Lung (tissue), 12 donors: ENCODE data around the gene NTM. TPM values are rescaled to one million over a fixed set of nuclear protein-coding genes. Genes with fewer than 3 reads are reported as not detected.
A peak's percentile ranks its signal among the peaks of the same experiment; 100 is the strongest.

ENCODE experiments used
- ATAC-seq: fragments of 200-7000 bp; cut with Tn5 transposase; one replicate; pipeline ENCODE4 v1.9.1; 2020; ENCODE audit warnings: moderate number of reproducible peaks; ENCODE audit not compliant: insufficient read depth, low FRiP score
- DNase-seq, 3 donors: peaks; one replicate each; pipeline ENCODE4 v3.0.0-alpha.2; 2013 to 2017
- H3K27ac ChIP-seq, 2 donors: one replicate each; pipeline ENCODE4 v1.5.1; 2013; ENCODE audit warnings: mild to moderate bottlenecking in 2 of 2, moderate library complexity in 2 of 2, control low read depth in 1 of 2, inconsistent platforms in 1 of 2, low read depth in 1 of 2, low read length in 1 of 2
- H3K27me3 ChIP-seq, 3 donors: one replicate each; pipeline ENCODE4 v1.5.1; 2013; ENCODE audit warnings: low read length in 2 of 3; ENCODE audit not compliant: control insufficient read depth in 3 of 3, insufficient read depth in 3 of 3
- H3K36me3 ChIP-seq, 4 donors: one replicate each; pipeline ENCODE4 v1.5.1; 2013; ENCODE audit warnings: low read length in 4 of 4, mild to moderate bottlenecking in 1 of 4, moderate library complexity in 1 of 4; ENCODE audit not compliant: control insufficient read depth in 4 of 4, insufficient read depth in 4 of 4
- H3K4me1 ChIP-seq, 5 donors: one replicate each; pipeline ENCODE4 v1.5.1; 2013; ENCODE audit warnings: low read length in 5 of 5, mild to moderate bottlenecking in 2 of 5, moderate library complexity in 1 of 5; ENCODE audit not compliant: control insufficient read depth in 5 of 5, insufficient read depth in 5 of 5
- H3K4me3 ChIP-seq: one replicate; pipeline ENCODE4 v1.5.1; 2013; ENCODE audit warnings: mild to moderate bottlenecking, control low read depth, moderate library complexity
- H3K9ac ChIP-seq, 2 donors: one replicate each; pipeline ENCODE4 v1.5.1; 2013; ENCODE audit warnings: low read length in 2 of 2, control low read depth in 1 of 2; ENCODE audit not compliant: insufficient read depth in 1 of 2
- H3K9me3 ChIP-seq, 4 donors: one replicate each; pipeline ENCODE4 v1.5.1; 2013; ENCODE audit warnings: low read length in 3 of 4, mild to moderate bottlenecking in 1 of 4, moderate library complexity in 1 of 4; ENCODE audit not compliant: control insufficient read depth in 4 of 4, insufficient read depth in 3 of 4
- WGBS, 2 donors: extraction: QIAGEN DNeasy Blood & Tissue Kit; methylation state at CpG; one replicate each; pipeline ENCODE4 v1.1.7; 2013; 5-methylcytosine and 5-hydroxymethylcytosine counted together
- polyA plus RNA-seq, 2 donors: library from polyadenylated mRNA; stranded (reverse); fragments of 200-250 nt; gene quantifications; one replicate each; pipeline ENCODE4 v1.2.1, GENCODE V29; 2013
- total RNA-seq, 2 donors: library from RNA; depleted of rRNA in 1 of 2; stranded (reverse); fragments of >200 nt in 1 of 2; gene quantifications; one replicate each; pipeline ENCODE4 v1.2.1, GENCODE V29; 2014 to 2021
- TF ChIP-seq, protein P1 (sequence below): IDR thresholded peaks from 2 replicates; pipeline ENCODE4 v1.5.1; 2012; ENCODE audit warnings: mild to moderate bottlenecking; ENCODE audit errors: control extremely low read depth, extremely low read depth
- donor health status: control.
- donor health status: control.
- donor health status: Bipolar disorder and iron deficiency.
- donor health status: healthy.
- donor health status: DM: yes; HTN: yes; CAD: no.

Gene NTM
- total and polyA plus RNA-seq, 4 donors, result 0.39 to 30.9 (median 7.2) TPM

DNA sequence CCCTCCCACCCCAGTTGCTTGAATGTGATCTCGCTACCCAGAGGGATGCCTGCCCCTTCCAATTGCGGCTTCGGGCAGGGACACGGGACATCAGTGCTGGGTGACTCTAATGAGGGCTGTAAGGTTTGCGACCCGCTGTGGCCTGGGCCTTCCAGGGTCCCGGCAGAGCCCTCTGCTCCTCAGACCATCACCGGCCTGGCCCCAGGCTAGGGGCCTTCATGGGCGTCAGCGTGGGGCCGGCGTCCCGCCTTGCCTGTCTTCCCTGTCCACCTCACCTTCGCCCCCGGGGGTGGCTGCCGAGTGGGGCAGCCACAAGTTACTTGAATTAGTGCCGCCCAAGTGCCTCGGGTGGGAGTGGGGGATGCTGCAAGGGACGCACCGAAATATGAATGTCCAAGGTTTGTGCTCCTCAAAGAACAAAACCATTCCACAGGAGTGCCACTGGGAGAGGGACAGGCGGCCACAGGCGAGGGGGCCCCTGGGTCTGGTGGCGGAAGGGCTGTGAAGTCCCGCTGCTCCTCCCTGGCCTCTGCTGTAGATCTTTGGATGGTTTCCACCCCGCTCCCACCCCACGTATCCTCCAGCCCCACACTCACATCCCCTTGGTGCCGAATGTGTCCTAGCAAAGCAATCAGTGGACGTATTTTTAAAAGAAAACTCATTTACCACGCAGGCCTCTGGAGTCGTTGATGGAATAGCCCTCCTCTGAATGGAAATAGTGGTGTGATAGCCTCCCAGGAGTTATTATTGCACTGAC lies 317.1 kb downstream of the NTM start:
- no peak overlapping the region for H3K4me3 ChIP-seq
- H3K27me3 ChIP-seq, result peaks cover 0 to 33% (median 4%) of the 10 kb centered on the region in 3 donors
- WGBS, 2 donors, result 82 to 86% methylated on average over 30 of the region's 30 CpGs
- DNase-seq (no peak), ATAC-seq (no peak)
- TF ChIP-seq, protein P1, sequence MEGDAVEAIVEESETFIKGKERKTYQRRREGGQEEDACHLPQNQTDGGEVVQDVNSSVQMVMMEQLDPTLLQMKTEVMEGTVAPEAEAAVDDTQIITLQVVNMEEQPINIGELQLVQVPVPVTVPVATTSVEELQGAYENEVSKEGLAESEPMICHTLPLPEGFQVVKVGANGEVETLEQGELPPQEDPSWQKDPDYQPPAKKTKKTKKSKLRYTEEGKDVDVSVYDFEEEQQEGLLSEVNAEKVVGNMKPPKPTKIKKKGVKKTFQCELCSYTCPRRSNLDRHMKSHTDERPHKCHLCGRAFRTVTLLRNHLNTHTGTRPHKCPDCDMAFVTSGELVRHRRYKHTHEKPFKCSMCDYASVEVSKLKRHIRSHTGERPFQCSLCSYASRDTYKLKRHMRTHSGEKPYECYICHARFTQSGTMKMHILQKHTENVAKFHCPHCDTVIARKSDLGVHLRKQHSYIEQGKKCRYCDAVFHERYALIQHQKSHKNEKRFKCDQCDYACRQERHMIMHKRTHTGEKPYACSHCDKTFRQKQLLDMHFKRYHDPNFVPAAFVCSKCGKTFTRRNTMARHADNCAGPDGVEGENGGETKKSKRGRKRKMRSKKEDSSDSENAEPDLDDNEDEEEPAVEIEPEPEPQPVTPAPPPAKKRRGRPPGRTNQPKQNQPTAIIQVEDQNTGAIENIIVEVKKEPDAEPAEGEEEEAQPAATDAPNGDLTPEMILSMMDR, result no peak
- peaks cover 0 to 13% (median 0%) of the 10 kb centered on the region in 5 donors for H3K4me1 ChIP-seq
- H3K9me3 ChIP-seq, result peaks cover 0 to 4% (median 0%) of the 10 kb centered on the region in 4 donors
- H3K27ac ChIP-seq, result no peak overlapping the region
- H3K9ac ChIP-seq, result no peak overlapping the region
- H3K36me3 ChIP-seq, result no peaks in the 10 kb centered on the region

DNA sequence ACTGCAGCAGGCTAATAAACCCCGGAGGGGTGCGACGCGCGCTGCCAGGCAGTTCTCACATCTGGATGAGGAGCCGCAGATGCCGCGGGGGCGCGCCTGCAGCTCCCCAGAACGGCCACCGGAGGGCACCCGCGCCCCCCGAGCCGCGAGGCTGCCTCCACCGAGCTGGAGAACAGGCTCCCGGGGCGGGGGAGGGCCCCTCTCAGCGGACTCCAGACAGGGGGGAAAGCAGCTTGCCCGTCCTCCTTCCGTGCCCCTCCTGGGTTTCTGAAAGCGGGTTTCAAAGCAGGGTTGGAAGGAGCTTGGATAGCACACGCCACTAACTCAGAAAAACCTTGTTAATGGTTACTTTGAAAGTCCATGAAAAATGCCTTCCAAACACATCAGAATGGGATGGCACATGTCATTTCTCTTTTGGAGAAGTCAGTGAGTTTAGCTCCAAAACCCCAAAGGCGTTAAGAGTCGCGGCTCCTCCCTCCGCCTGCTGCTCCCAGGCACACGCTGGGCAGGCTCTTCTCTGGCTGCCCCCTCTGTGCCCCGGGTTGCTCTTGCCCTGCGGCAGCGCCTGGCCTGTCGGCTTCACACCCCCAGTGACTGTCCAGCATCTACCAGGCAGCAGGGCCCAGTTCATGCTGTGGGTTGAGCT lies 317.8 kb downstream of the NTM start:
- Histone ChIP-seq H3K4me3 (no peak overlapping the region), H3K27ac (no peak overlapping the region), H3K36me3 (no peaks in the 10 kb centered on the region), H3K9me3 (peaks cover 0 to 4% (median 0%) of the 10 kb centered on the region in 4 donors), H3K9ac (no peak overlapping the region), H3K27me3 (peaks cover 0 to 40% (median 4%) of the 10 kb centered on the region in 3 donors), H3K4me1 (peaks cover 0 to 20% (median 0%) of the 10 kb centered on the region in 5 donors)
- 16 to 19% methylated on average over 34 of the region's 34 CpGs for WGBS, 2 donors
- DNase-seq, result peak; percentile 59 to 72 (median 67)
- no peak for ATAC-seq
- TF ChIP-seq, protein P1, result no peak

DNA sequence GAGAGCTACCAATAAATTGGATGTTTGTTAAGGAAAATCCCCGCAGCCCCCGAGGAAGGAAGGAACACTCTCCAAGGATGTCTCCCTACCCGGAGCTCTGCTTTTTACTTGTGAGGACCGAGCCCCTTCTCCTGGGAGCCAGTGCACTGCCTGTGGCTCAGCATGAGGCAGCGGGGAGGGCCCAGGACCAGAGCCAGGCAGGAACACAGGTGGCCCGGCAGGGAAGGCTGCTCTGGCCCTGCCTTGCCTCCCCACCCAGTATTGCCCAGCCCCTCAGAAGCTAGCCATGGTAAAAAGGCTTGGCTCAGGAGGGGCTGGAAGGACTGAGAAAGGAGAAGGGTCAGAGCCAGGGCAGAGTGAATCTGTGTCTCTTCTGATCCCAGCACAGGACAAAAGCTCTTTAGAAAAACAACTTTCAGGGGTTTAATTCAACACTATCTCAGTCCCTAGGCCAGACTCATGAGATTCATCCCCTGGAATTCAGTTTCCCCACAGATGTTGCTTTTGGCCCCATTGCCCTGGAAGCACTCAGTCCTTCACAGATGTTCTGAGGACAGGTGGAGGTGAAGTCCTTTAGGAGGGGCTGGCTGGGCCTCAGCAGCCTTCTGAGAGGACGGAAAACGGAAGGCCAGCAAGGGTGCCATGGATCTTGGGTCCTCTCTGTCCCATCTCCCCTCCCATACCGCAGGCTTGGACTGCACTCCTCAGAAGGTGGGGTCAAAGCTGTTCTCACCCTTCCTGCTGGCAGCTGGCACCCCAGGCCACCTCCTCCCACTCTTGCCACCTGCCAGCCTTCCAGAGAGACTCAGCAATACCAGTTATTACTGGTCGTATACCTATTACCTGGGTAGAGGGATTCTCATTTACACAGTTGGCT lies 318.9 kb downstream of the NTM start:
- H3K4me1 ChIP-seq, result peaks cover 0 to 21% (median 0%) of the 10 kb centered on the region in 5 donors
- WGBS, 2 donors, result 84 to 89% methylated on average over 10 of the region's 10 CpGs
- DNase-seq (no peak), ATAC-seq (no peak)
- H3K4me3 ChIP-seq, result no peak overlapping the region
- H3K9me3 ChIP-seq, result peaks cover 0 to 4% (median 0%) of the 10 kb centered on the region in 4 donors
- H3K9ac ChIP-seq, result no peak overlapping the region
- H3K27ac ChIP-seq, result no peak overlapping the region
- no peaks in the 10 kb centered on the region for H3K36me3 ChIP-seq
- TF ChIP-seq, protein P1, result no peak
- peaks cover 0 to 47% (median 5%) of the 10 kb centered on the region in 3 donors for H3K27me3 ChIP-seq
